22Rv1 (cell line): ENCODE results near the gene GREB1.

ENCODE experiments used
- CTCF ChIP-seq: fragments of 450-650 bp; IDR thresholded peaks from 2 replicates; pipeline ENCODE4 v1.5.1; 2017; ENCODE audit warnings: mild to moderate bottlenecking
- ZFX ChIP-seq: fragments of 450-650 bp; IDR thresholded peaks from 2 replicates; pipeline ENCODE4 v1.6.1; 2017; ENCODE audit warnings: antibody characterized with exemption, borderline replicate concordance

- TF ChIP-seq CTCF (no peak), ZFX (no peak)
These were observed 110.4 kb downstream of the GREB1 start for GRCh38 chr2:11644293-11644692.
